ENCODE results near the gene CEP104. TPM values are rescaled to one million over a fixed set of nuclear protein-coding genes. Genes with fewer than 3 reads are reported as not detected.

CEP104 gene
- total and polyA plus RNA-seq, 9 of the 15 experiments (the other 6 are each of a cell fraction or from before 2014, with no cell fraction given): 11.2 to 63.4 (median 42.6) TPM

DNA sequence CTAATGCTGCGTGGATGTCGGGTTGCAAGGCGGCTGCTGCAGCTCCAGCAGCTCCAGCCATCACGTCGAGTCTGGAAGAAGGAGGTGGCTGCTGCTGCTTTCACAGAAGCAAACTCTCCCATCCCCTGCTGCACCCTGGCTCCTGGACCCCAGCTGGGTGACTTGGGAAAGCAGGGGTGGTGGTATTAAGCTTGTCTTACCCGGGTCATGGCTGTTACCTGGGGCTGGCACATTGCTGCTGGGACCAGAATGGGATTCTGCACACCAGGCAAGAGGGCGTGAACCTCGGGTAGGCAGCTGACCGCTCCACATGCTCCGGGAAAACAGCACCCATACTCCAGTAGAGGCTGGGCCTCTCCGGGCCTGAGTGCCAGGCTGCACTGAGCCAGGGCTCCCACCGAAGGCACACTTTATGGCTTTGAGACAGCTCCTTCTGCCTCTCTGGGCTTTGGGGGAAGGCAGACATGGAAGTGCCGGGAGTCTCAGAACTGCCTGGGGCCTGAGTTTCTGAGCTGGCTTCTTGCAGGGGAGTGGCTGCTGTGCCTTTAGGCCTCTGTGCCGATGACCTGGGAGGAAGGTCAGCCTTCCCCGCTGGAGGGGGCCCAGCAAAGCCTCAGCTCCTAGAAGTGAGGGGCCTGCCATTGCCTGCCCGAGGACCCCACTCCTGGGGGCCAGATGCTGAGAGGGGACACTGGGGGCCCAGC, 83.3 kb downstream of the CEP104 start (continued):
- TF ChIP-seq ZNF583 (CRISPR knock-in tag; IDR thresholded peaks at IDR 0.05) (0 out of 2 replicates have a peak, but pooled peaks have one; percentile 43), KDM1A (IDR thresholded peaks at IDR 0.05) (no peak), POLR3G (IDR thresholded peaks at IDR 0.05; ENCODE audit: extremely low read depth, insufficient read length, insufficient replicate concordance) (no peak), RBM15 (IDR thresholded peaks at IDR 0.05; ENCODE audit: insufficient read depth, low read length) (no peak), KLF16 (IDR thresholded peaks at IDR 0.05) (no peak), ZNF79 (CRISPR knock-in tag; IDR thresholded peaks at IDR 0.05; ENCODE audit: low read depth) (no peak), ZNF133 (CRISPR knock-in tag; IDR thresholded peaks at IDR 0.05) (0 out of 2 replicates have a peak, but pooled peaks have one; percentile 70), PHF21A (IDR thresholded peaks at IDR 0.05; ENCODE audit: borderline replicate concordance, low read depth) (no peak), TCF3 (CRISPR knock-in tag; IDR thresholded peaks at IDR 0.05) (0 out of 2 replicates have a peak, but pooled peaks have one; percentile 3), SAFB (IDR thresholded peaks at IDR 0.05; ENCODE audit: borderline replicate concordance, low read depth, low read length) (no peak), ETV5 (CRISPR knock-in tag; IDR thresholded peaks at IDR 0.05; ENCODE audit: low read depth) (peak; percentile 19; the same call in 1 of the 2 replicates)
- TF ChIP-seq, protein P1, sequence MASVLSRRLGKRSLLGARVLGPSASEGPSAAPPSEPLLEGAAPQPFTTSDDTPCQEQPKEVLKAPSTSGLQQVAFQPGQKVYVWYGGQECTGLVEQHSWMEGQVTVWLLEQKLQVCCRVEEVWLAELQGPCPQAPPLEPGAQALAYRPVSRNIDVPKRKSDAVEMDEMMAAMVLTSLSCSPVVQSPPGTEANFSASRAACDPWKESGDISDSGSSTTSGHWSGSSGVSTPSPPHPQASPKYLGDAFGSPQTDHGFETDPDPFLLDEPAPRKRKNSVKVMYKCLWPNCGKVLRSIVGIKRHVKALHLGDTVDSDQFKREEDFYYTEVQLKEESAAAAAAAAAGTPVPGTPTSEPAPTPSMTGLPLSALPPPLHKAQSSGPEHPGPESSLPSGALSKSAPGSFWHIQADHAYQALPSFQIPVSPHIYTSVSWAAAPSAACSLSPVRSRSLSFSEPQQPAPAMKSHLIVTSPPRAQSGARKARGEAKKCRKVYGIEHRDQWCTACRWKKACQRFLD (CRISPR knock-in tag; IDR thresholded peaks at IDR 0.05): no peak
- TF ChIP-seq, protein P2, sequence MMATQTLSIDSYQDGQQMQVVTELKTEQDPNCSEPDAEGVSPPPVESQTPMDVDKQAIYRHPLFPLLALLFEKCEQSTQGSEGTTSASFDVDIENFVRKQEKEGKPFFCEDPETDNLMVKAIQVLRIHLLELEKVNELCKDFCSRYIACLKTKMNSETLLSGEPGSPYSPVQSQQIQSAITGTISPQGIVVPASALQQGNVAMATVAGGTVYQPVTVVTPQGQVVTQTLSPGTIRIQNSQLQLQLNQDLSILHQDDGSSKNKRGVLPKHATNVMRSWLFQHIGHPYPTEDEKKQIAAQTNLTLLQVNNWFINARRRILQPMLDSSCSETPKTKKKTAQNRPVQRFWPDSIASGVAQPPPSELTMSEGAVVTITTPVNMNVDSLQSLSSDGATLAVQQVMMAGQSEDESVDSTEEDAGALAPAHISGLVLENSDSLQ (IDR thresholded peaks at IDR 0.05): no peak
- TF ChIP-seq, protein P3, sequence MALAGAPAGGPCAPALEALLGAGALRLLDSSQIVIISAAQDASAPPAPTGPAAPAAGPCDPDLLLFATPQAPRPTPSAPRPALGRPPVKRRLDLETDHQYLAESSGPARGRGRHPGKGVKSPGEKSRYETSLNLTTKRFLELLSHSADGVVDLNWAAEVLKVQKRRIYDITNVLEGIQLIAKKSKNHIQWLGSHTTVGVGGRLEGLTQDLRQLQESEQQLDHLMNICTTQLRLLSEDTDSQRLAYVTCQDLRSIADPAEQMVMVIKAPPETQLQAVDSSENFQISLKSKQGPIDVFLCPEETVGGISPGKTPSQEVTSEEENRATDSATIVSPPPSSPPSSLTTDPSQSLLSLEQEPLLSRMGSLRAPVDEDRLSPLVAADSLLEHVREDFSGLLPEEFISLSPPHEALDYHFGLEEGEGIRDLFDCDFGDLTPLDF (CRISPR knock-in tag; IDR thresholded peaks at IDR 0.05): no peak
- TF ChIP-seq, protein P4, sequence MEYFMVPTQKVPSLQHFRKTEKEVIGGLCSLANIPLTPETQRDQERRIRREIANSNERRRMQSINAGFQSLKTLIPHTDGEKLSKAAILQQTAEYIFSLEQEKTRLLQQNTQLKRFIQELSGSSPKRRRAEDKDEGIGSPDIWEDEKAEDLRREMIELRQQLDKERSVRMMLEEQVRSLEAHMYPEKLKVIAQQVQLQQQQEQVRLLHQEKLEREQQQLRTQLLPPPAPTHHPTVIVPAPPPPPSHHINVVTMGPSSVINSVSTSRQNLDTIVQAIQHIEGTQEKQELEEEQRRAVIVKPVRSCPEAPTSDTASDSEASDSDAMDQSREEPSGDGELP (CRISPR knock-in tag; IDR thresholded peaks at IDR 0.05; ENCODE audit: borderline replicate concordance): peak; percentile 70; the same call in 1 of the 2 replicates
